GM18508 (cell line): ENCODE measurements around the gene PRND.
"Not testable (repeated sequence)": the region's sequence is repeated elsewhere in the genome, so short reads cannot be mapped to it uniquely, and the experiment has no call there.

Experiments used
- ATAC-seq: cut with Tn5 transposase; IDR thresholded peaks from one replicate; pipeline ENCODE4 v1.9.1; 2021; ENCODE audit warnings: moderate number of reproducible peaks; ENCODE audit not compliant: insufficient read depth, unreplicated experiment

PRND gene

DNA sequence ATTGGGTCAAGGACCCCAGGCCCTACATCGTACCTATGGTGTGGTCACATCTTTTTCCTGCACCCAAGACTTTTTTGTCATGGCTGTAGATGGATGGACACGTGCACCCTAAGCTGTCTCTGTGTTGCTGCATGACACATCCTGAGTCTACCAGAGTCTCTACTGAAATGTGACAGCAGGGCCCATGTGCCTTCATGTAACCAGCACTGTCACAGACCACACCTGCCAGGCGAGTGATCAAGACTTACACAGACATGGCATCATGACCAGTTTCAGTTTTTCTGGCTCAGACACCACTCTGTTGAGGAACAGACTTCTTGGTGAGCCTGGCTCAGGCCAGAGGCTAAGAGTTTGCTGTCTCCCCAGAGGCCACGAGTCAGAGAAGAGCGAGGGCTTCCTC lies 7.6 kb downstream of the PRND start:
- no peak for ATAC-seq

DNA sequence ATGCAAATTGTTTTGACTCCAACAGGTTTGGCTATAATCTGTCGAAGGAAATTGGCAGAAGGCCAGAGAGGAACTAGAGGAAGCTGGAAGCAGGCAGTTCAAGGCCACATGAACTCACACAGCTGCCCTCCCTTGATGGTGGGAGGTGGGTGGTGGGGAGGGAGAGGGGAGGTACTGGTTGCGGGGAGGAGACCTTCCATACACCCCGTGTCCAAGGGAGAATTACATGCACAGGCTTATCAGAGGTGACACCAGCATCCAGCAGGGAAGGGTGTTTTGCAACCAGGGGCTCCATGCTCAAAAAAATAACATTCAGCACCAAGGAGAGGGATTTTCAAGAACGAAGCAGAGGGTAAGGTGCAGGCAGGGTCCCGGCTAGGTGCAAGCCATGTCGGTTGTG lies 9.1 kb downstream of the PRND start:
- ATAC-seq = no peak

DNA sequence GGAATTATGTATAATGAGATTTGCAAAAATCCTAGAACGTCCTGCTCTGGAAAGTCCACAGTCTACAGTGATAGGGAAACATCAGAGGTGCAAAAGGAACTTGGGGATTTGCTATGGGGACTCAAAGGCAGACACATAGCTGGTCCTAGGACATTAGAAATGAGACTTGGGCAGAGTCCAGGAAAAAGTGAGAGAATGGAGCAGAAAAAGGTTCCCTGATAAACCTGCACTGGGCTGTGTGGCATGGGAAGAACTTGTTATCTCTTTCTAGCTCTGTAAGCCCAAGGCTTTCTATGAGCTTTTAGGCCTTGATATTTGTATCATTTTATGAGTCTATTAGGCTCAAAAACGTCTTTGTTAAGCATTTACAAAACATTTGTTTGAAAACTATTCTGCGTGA lies 15.2 kb downstream of the PRND start:
- no peak for ATAC-seq

DNA sequence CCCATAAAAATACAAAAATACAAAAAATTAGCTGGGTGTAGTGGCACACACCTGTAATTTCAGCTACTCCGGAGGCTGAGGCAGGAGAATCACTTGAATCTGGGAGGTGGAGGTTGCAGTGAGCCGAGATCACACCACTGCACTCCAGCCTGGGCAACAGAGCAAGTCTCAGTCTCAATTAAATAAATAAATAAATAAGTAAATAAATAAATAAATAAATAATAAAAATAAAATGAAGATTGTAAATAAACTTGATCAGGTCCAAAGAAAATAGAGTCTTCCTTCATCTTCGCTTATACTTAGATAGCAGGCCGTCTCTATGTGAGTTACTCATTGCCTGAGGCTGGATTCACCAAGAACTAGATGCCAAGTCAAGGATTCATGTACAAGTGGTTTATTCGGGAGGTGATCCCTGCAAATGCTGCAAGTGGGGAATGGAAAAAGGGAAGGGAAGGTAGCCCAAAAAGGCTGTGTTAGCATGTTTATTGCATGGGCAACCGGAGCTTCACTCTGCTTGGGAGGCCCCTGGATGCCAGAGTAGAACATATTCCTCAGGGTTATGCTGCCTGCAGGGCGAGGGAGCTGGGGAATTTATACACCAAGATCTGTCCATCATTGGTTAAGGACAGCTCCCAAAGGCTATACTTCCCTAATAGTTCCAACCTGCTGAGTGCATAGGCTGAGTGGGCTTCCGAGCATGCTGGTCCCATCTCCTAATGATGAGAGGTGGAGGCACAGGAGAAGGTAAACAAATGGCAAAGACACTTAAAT lies 16.3 kb downstream of the PRND start:
- no peak for ATAC-seq

DNA sequence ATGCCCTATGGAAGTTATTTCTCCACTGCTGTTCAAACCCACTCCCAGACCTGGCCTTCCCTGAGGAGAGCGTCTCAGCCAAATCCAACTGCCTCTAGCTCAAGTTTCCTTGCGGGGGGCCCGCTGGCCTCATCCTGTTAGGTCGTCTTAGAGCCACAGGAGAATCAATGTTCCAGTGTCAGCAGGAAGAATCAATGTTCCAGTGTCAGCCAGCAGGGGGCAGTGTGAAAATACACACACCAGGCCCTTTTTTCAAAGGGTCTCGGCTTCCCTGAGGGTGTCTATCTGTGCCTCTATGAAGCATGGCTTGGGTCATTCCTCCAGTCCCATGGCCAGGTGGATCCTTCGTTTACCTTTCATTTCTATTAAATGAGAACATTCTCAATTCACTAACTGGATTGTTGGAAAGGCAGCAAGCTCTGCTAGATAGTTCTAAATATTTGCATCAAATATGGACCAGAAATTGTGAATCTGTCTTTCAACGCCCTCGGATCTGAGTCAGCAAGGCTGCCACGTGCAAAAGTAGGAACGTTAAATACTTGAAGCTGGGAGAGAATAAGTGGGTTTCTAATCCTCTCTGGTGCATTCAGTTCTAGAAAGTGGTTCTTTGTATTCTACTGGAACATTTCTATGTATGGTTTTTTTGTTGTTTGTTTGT lies 19.2 kb downstream of the PRND start:
- no peak for ATAC-seq

DNA sequence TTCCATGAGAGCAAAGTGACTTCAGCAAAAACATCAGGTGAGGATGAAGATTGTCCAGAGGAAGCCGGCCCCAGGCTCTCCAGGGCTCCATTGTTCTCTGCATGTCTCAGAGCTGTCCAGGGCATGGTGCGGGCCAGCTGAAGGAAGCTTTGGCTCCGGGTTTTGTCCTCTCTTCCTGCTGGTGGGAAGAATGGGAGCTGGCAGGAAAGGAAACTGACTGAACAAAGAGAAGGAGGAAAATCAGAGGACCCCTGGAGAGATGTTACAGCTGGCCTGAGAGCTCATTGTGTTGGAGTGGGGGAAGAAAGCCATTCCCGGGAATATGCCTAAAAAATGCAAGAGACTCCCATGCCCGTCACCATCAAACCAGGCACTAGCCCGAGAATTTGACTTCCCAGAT lies 27.1 kb downstream of the PRND start:
- no peak for ATAC-seq

DNA sequence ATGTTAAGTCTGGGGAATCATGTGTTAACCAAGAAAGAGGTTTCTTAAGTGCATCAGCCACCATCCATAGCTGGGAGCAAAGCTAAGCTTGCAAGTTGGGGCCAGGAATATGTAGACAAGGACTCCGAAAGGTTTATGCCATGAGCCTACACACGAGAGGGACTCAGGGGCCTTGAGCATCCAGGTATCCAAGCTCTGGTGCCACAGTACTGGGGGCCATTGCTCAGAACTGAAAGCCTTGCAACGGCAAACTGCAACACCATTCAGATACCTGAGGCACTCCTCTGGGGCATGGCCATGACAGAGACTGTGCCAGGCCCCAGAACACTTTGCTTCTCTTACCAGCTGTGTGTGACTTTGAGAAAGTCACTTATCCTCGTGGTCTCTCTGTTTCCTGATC lies 27.6 kb downstream of the PRND start:
- ATAC-seq = no peak

DNA sequence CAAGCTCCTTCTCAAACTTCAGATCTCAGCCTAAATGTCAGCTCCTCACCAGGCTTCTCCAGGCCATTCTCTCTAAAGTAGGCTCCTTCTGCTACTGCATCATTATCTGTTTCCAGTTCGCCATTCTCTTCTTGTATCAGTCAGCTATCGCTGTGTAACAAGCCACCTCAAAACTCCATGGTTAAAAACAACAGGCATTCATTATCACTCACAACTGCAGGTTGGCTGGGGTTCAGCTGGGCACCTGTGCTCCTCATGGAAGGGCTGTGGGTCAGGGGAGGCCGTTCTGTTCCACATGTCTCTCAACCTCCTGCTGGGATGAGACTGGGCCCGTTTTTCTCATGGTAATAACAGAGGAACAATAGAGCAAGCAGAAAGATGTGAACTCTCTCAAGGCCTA lies 28.7 kb downstream of the PRND start:
- no peak for ATAC-seq

DNA sequence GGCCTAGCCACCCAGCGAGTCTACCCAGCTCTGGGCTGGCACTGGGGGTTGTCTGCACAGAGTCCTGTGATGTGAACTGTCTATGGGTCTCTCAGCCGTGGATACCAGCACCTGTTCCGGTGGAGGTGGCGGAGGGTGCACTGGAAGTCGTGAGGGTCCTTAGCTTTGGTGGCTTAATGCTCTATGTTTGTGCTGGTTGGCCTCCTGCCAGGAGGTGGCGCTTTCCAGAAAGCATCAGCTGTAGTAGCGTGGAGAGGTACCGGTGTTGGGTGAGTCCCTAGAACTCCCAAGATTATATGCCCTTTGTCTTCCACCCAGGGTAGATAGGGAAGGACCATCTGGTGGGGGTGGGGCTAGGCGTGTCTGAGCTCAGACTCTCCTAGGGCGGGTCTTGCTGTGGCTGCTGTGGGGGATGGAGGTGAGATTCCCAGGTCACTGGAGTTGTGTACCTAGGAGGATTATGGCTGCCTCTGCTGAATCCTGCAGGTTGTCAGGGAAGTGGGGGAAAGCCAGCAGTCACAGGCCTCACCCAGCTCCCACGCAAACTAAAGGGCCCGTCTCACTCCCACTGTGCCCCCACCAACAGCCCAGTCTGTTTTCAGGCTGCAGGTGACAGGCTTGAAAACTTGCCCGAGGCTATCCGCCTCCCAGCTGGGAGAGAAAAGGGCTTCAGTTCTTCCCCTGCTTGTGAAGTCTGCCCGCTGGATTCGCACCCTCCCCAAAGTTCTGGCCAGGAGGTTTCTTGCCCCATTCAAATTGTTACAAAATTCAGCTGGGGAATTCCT lies 37.6 kb downstream of the PRND start:
- not testable (repeated sequence) for ATAC-seq

DNA sequence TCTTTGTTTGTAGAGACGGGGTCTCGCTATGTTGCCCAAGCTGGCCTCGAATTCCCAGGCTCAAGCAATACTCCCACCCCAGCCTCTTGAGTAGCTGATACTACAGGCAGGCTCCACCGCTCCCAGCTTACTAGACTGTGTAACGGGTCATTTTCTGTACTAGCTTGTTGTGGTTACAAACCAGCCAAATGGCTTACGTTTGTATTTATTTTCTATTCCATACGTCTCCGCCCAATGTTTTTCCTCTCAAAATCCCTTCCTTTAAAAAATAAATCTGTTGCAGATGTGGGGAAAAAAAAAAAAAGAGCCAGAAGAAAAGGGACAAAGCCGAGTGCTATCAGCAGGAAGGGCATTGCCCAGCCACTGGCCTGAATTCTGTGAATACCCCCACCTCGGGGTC lies 41.6 kb downstream of the PRND start:
- no peak for ATAC-seq

DNA sequence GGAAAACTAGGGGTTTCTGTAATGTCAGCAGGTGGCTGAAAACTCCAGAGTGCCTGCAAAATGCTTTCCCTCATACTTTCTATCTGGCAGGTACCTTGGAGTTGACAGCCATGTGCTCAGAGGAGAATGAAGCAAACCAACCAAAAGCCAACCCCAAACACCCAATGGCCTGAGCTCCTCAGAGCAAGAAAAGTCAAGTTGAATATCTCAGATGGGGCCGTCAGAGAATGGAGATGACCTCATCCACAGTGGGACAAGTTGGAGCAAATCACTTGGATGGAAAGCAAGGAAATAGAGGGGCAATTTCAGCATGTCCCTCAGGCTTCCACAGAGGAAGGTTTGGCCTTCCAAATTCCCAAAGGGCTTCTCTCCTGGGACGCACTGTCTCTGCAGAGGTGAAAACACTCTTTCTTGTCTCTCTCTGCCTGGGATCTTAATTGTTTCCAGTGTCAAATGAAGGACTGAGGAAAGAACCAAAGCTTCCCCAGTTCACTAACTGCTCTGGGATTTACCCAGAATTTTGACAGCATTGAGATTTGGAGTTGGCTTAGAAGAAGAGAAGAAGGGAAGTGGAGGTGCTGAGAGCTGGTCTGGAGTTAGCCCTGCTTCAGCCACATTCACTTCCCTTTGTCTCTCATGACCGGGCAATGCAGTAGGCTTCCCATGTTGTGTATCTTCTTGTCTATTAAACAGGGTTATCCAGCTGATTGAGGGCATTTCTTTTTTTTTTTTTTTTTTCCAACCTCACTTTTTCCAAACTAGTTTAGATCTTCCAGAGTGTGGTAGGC lies 42.2 kb downstream of the PRND start:
- no peak for ATAC-seq

DNA sequence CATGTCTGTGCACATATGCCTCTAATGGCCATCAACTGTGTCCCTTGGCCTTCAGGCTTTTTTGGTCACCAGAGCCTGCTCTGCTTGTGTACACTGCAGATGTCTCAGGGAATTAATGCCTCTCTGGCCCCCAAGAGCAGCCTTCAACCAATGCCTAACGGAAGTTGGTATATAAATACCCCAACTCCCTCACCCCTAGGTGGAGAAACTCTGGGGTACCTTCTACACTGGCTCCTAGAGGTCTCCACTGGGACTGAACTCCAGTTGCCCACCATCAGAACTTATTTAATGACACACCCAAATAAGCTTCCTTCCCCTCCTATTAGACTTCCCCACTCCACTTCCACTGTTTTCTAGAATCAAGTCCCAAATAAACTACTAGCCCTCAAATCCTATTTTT lies 43.1 kb downstream of the PRND start:
- no peak for ATAC-seq

DNA sequence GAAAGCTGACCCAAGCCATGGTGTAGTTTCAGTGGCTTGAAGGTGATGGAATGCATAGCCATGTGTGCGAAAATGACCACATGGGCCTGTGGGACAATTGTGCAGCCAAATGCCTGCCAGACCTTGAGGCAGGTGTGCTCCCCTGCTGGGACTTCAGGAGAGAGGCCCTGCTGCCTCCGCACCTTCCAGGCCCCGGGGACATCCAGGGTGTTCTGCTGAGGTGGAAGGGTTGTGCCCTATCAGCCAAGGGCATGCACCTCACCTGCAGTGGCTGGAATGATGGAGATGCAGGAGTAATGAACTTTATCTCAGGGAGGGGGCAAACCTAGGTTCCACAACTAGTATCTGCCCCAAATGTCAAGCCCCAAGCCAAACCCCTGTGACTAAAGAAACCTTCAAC lies 44.0 kb downstream of the PRND start:
- ATAC-seq = no peak

DNA sequence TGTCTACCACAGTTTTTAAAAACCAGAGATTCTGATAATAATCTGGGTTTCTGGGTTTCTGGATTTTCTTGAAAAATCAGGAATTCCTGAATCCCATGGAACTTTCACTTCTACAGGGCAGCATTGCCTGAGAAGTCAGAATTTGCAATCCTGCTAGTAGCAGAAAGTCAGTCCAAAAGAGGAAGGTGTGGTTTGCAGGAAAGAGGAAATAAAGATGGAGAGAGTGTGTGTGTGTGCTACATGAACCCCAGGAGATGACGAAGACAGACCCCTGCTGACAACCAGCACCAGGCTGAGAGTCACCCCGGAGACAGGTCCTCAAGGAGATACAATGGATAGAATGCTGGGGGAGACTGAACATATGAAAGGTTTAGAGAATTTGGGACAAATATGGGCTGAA lies 44.9 kb downstream of the PRND start:
- ATAC-seq = no peak

DNA sequence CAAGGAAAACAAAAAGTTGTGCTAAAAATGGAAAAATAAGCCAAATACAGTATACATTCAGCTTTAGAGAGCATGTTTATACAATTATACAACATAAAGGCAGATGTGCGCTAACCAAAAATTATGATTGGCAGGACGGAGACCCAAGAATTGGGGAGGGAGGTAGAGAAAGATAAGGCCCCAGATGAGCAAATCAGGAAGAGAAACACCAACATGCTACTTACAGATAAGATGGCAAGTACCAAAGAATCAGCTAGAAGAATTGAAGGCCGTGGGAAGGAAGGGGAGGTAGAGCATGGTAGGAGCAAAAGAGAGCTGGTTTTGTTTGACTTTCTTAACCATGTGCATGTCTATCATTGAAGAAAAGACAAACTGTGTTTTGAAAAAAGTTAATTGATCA lies 45.4 kb downstream of the PRND start:
- no peak for ATAC-seq

DNA sequence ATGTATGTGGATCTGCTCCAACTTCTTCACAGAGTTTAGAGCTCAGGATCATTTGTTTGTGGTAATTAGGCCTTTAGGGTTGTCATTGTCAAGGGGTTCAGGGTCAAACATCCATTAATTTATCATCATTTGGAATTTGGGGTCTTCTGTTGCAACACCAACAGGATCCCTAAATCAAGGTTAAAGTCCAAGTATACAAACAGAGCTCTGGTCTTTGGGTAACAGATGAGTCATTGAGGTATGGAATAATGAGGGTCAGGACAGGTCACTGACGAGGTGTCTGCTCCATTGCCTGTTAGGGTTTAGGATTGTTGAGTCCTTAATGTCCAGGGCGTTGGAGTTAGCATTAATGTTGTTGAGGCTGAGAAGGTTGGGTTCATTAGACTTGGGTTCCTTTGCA lies 47.6 kb downstream of the PRND start:
- ATAC-seq = no peak

DNA sequence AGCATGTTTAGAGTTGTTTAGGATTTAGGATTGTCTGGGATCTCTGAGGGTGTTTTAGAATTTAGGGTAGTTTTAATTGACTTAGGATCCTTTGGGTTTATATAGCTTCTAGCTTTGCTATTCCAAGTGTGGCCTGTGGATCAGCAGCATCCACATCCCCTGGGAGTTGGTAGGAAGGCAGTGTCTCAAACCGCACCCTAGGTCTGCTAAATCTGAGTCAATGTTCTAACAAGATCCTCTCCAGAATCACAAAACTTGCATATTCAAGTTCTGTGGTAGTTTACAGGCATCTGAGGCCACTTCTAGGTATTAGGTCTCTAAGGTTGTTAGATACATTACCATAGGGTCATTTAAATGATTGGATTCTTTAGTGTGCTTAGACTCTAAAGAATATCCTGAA lies 48.3 kb downstream of the PRND start:
- ATAC-seq = no peak

DNA sequence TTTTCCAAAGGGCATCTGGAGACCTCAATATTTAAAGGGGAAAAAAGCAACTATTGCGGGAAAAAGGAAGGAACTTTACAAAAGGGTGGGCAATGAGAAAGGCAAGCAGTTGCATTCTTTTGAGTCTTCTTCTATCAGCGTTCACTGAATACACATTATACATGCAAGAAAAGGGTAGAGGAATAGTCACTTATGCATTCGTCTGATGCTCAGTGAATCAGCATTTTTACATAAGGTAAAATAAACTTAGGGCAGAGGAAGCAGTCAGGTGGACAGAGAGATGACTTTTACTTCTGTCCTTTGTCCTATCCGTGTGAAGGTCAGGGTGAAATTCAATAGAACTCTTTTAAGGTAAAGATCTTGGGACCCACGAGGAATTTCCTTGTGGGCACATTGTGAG lies 49.3 kb downstream of the PRND start:
- ATAC-seq = no peak

DNA sequence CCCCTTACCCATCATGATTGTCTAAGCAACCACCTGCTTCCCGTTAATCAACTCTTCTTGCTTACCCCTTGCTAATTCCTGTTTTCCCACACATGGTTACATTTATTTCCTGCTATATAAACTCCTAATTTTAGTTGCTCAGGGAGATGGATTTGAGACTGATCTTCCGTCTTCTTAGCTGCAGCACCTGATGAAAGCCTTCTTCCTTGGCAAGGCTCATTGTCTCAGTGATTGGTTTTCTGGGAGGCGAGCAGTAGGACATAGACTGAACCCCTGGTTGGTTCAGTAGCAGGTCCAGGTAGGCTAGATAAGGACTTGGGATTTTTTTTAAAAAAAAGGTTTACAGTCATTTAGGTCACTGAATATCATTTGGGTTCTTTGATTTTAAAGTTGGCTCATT lies 50.4 kb downstream of the PRND start:
- ATAC-seq = no peak

DNA sequence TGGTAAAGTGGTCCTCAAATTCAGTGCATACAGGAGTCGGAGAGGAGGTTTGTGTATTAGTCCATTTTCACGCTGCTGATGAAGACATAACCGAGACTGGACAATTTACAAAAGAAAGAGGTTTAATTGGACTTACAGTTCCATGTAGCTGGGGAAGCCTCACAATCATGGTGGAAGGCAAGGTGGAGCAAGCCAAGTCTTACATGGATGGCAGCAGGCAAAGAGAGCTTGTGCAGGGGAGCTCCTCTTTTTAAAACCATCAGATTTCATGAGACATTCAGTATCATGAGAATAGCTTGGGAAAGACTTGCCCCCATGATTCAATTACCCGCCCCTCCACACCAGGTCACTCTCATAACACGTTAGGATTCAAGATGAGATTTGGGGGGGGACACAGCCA lies 51.3 kb downstream of the PRND start:
- ATAC-seq = not testable (repeated sequence)

DNA sequence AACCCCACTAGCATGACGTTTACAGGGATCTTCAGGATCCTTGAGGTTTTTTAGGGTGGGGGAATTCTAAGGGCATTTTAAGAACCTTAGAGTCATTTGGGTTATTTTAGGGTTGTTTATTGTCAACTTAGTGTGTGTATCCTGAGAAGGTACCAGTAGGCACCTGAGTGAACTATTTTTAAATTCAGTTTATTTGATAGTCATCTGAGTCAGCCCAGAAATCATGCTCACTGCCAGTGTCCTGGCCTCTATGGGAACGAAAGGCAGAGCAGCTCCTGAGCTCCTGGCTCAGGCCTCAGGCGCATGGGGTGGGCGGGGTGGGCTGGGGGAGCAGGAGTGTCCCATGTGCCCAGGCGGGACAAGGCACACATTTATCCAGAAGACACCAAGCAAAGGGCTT lies 52.0 kb downstream of the PRND start:
- no peak for ATAC-seq
